Activated naive CD4-positive, alpha-beta T cell treated with anti-CD3 and anti-CD28 coated beads, Interleukin-2, amount 50 U/mL, for 72 hours (primary cell): Measurements from ENCODE around the gene HAUS7. TPM values are rescaled to one million over a fixed set of nuclear protein-coding genes. Genes with fewer than 3 reads are reported as not detected.
A peak's percentile ranks its signal among the peaks of the same experiment; 100 is the strongest.

Source experiments
- ATAC-seq, 2 donors: fragments of 150-1000 bp; cut with Tn5 transposase; 2 replicates each; pipeline ENCODE4 v1.10.0; 2021; ENCODE audit warnings: mild to moderate bottlenecking in 2 of 2, moderate library complexity in 2 of 2
- DNase-seq, 2 donors: peaks; one replicate each; pipeline ENCODE4 v3.0.0; 2021 to 2022; ENCODE audit warnings: low spot score in 2 of 2
- H3K27ac Mint-ChIP-seq, 2 donors: one replicate each; pipeline ENCODE4 v1.8.0; 2022; ENCODE audit warnings: mild to moderate bottlenecking in 2 of 2, mixed read lengths in 2 of 2
- H3K36me3 Mint-ChIP-seq, 2 donors: one replicate each; pipeline ENCODE4 v1.8.0; 2022; ENCODE audit warnings: mixed read lengths in 2 of 2
- H3K9me3 Mint-ChIP-seq, 2 donors: one replicate each; pipeline ENCODE4 v1.8.0; 2022; ENCODE audit warnings: mixed read lengths in 2 of 2
- total RNA-seq, 2 donors: library from RNA; stranded (reverse); gene quantifications; one replicate each; pipeline ENCODE4 v1.2.3, GENCODE V29; 2022

HAUS7 gene
- 10 to 100 TPM; 35.4 to 65.5 TPM for total RNA-seq

DNA sequence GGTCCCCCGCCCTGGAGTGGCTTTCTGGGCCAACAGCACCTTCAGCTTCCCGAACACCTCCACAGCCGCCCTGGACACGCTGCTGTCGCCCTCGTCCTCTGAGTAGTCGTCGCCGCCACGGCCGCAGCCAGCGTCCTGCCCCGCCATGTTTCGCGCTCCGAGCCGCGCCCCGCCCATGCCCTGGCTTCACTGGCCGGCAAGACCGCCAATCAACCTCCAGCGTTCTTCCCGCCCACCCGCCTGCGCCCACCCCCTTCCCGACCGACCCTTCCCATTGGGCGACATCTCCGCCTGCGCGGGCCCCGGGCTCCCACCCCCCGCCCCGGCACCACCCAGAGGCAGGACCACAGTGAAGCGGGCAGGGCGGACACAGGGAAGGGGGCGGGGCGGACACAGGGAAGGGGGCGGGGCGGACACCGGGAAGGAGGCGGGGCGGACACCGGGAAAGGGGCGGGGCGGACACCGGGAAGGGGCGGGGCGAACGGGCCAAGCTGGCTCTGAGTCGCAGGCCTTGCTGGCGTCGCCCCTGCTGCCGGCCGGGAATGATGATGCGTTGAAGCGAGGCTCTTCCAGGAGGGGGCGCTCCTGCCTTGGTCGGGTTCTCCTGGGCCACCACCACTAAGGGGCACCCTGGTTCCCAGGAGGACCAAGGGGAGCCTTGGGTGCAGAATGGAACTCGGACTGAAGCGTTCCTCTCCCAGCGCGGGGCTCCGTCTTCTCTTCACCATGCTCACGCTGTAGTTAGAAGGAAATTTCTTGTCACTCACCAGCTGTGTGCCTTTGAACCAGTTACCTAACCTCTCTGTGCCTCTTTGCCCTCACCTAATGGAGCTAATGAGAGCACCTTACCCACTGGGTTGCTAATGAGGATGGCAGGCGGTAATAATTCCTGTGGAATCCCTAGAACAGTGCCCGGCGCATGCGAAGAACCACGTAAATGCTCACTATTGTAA lies at the start of gene HAUS7:
HAUS7 (minus strand) TSS at position 166 of the 953 bp plus-strand sequence; CDS start at position 147, 19 bp downstream.
- DNase-seq (peak; percentile 84 to 85), ATAC-seq (peak; percentile 85 to 90)
- Mint-ChIP-seq H3K36me3 (no peaks in the 10 kb centered on the region), H3K9me3 (no peaks in the 10 kb centered on the region), H3K27ac (peak within 1 kb of the TSS; percentile 65 to 71)

GRCh38 chrX:153519569-153520286 lies 49.4 kb upstream of the HAUS7 start:
- ATAC-seq (no peak), DNase-seq (no peak)
- no peaks in the 10 kb centered on the region for H3K9me3 Mint-ChIP-seq
- no peak overlapping the region for H3K27ac Mint-ChIP-seq
- no peaks in the 10 kb centered on the region for H3K36me3 Mint-ChIP-seq

DNA sequence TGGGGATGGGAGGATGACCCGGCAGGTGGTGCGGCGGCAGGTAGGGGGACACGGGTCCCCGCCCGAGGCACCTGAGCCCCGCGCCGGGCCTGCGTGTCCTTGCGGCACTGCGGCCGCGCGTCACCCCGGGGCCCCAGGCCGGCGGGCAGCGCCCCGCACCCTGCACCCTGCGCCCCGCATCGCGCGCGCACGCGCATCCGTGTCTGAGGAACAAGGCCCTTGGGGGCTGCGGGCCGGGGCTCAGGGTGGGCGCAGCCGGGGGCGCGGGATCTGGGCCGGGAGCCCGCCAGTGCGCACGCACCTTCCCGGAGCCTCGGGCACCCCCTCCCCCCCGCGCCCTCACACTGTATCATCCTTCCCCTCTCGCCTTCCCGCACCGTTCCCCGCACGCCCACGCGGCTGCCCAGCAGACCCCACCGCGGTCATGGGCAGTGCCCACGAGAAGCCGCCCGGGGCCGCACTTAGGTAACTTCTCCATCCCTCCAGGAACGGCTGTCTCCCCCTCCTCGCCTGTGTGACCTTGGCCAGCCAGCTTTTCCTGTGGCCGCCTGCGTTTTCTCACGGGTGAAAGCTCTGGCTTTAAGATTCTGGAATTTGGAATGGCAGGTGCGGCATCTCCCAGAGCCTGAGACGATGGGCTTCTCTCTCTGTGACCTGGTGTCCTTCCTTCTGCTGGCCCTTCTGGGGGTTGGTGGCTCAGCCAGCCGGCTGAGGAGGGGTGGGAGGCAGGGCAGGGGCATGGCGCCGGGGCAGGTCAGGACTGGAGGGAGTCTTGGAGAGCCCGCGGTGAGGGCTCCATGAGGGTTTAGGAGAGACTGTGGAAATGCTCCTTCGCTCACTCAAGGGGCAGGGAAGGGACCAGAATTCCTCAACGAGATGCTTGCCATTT lies 47.8 kb upstream of the HAUS7 start:
- H3K9me3 Mint-ChIP-seq, result no peaks in the 10 kb centered on the region
- DNase-seq (no peak), ATAC-seq (no peak)
- H3K36me3 Mint-ChIP-seq, result no peaks in the 10 kb centered on the region
- H3K27ac Mint-ChIP-seq, result no peak overlapping the region

DNA sequence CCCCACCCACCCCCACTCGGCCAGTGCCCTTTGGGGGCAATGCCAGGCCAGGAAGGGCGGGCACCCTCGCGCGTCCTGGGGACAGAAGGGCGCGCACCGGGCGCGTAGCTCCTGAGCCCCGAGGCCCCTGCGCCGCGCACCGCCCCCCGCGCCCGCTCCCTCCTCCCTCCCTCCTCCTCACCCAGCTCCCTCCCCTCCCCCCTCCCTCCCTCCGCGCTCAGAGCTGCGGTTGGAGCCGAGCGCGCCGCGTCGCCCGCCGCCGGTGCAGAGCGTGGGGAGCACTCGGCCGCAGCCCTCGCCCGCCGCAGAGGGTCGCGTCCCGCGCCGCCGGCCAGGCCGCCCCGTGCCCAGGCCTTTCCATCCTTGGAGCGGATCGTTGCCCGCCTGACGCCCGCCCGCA lies 47.0 kb upstream of the HAUS7 start, which contains the start of gene ATP2B3:
ATP2B3 (plus strand) TSS at position 220 of the 400 bp plus-strand sequence. CDS start 18,606 bp downstream, outside the sequence.
- ATAC-seq, result no peak
- Mint-ChIP-seq H3K9me3 (no peaks in the 10 kb centered on the region), H3K27ac (no peak within 1 kb of the TSS), H3K36me3 (no peaks in the 10 kb centered on the region)
- DNase-seq, result no peak

DNA sequence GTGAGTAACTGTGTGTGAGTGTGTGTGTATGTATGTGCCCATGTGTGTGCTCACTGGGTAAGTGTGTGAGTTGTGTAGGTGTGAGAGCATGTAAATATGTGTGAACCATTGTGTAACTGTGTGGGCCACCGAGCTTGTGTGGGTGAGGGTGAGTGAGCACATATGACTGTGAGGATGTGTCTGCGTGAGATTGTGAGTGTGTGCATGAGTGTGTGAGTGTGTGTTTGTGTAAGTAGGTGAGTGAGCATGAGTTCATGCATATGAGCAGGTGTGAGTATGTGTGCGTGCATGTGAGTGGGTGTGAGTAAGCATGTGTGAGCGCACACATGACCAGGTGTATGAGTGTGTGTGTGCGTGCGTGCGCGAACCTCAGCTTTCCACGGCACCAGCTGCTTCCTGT lies 45.7 kb upstream of the HAUS7 start:
- ATAC-seq, result no peak
- Mint-ChIP-seq H3K9me3 (no peaks in the 10 kb centered on the region), H3K27ac (no peak overlapping the region), H3K36me3 (no peaks in the 10 kb centered on the region)
- no peak for DNase-seq

DNA sequence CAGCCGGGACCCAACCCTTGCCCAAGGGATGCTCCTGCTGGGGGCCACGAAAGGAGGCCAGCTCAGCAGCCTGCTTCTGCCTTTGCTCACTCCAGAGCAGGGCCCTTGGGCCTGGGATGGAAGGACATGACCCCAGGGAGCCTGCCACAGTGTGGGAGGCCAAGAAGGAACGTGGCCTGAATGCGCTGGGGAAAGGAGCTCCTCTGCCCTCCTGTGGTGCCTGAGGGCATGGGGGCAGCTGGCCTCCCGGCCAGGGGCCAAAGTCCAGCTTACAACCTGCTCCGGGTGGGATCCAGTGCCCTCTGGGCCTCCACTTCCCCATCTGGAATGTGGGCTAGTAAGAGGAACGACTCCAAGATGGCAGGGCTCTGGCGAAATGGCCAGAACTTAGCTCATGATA lies 45.1 kb upstream of the HAUS7 start:
- H3K9me3 Mint-ChIP-seq, result no peaks in the 10 kb centered on the region

GRCh38 chrX:153514259-153514658 lies 43.9 kb upstream of the HAUS7 start:
- no peak for ATAC-seq
- Mint-ChIP-seq H3K27ac (no peak overlapping the region), H3K36me3 (no peaks in the 10 kb centered on the region), H3K9me3 (no peaks in the 10 kb centered on the region)
- DNase-seq, result no peak

More for the DNA sequence above, 45.1 kb upstream of the HAUS7 start:
- no peak for ATAC-seq
- DNase-seq, result no peak
- Mint-ChIP-seq H3K27ac (no peak overlapping the region), H3K36me3 (no peaks in the 10 kb centered on the region)

DNA sequence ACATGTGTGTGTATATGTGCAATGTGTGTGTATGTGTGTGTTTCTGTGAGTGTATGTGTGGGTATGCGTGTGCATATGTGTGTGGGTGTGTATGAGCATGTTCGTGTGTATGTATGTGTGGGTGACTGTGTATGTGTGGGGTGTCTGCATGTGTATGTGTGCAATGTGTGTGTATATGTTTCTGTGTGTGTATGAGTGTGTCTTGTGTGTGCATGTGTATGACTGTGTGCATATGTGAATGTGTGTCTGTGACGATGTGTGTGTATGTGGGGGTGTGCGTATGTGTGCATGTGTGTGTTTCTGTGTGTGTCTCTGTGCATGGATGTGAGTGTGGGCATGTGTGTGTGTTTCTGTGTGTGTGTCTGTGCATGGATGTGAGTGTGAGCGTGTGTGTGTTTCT lies 42.9 kb upstream of the HAUS7 start:
- Mint-ChIP-seq H3K27ac (no peak overlapping the region), H3K9me3 (no peaks in the 10 kb centered on the region), H3K36me3 (no peaks in the 10 kb centered on the region)
- no peak for ATAC-seq
- no peak for DNase-seq

GRCh38 chrX:153512501-153512893 lies 42.1 kb upstream of the HAUS7 start:
- H3K36me3 Mint-ChIP-seq, result no peaks in the 10 kb centered on the region
- ATAC-seq, result no peak
- no peak for DNase-seq
- no peak overlapping the region for H3K27ac Mint-ChIP-seq
- H3K9me3 Mint-ChIP-seq, result no peaks in the 10 kb centered on the region

DNA sequence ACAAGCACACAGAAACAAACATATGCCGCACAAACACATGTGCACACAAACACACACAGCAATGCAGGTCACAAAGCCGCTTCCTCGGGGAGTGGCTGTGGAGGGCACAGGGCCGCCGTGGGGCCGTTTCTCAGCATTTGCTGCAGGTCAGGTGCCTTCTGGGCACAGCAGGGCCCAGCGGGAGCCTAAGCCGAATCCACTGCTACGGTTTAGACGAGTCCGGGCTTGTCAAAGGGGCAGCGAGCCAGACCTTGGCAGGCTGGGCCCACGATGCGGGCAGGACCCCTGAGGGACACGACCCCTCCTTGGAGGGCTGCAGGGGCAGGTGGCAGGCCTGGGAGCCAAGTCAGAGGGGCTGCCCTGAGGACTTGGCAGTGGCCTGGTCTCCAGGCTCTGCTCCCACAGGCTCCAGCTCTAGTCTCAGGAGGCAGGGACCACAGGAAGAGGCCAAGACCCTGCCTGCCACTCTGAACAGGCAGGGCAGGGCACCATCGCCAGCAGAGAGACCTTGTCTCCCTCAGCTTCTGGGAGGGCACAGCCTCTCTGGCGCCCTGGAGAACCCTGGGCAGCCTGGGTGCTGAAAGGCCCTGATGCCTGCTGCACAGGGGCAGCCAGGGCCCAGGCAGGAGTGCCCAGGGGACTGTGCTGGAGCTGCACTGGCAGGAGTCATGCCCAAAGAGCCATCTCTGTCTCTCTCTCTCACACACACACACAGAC lies 41.6 kb upstream of the HAUS7 start:
- ATAC-seq (no peak), DNase-seq (no peak)
- H3K27ac Mint-ChIP-seq, result no peak overlapping the region
- no peaks in the 10 kb centered on the region for H3K36me3 Mint-ChIP-seq
- H3K9me3 Mint-ChIP-seq, result no peaks in the 10 kb centered on the region

- DNase-seq (no peak), ATAC-seq (no peak)
- no peak overlapping the region for H3K27ac Mint-ChIP-seq
- H3K9me3 Mint-ChIP-seq, result no peaks in the 10 kb centered on the region
- H3K36me3 Mint-ChIP-seq, result no peaks in the 10 kb centered on the region
Observed at GRCh38 chrX:153510383-153510782, 40.0 kb upstream of the HAUS7 start.

DNA sequence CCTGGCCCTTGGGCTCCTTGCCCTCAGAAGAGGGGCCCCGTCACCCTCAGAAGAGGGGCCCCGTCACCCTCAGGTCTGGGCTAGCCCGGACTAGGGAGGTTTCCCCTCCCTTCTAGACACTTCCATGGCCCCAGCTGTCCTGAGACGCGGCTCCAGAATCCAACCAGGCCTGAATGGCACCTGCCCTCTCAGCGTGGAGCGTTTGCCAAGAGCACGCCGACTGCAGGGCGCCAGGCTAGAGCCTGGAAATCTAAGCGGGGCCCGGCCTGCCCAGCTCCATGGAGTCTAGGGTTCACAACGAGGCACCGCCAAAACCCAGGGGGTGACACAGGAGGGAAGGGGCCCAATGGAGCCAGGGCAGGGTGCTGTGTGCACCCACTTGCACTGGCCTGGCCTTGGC lies 39.2 kb upstream of the HAUS7 start:
- no peaks in the 10 kb centered on the region for H3K9me3 Mint-ChIP-seq
- H3K27ac Mint-ChIP-seq, result no peak overlapping the region
- no peaks in the 10 kb centered on the region for H3K36me3 Mint-ChIP-seq
- DNase-seq (no peak), ATAC-seq (no peak)

GRCh38 chrX:153507484-153508178 lies 37.3 kb upstream of the HAUS7 start:
- H3K36me3 Mint-ChIP-seq, result no peaks in the 10 kb centered on the region
- DNase-seq (peak; percentile 76 to 85), ATAC-seq (peak; percentile 99 to 100)
- H3K9me3 Mint-ChIP-seq, result no peaks in the 10 kb centered on the region
- peak overlapping the region in 1 of 2 donors; percentile 77 for H3K27ac Mint-ChIP-seq

DNA sequence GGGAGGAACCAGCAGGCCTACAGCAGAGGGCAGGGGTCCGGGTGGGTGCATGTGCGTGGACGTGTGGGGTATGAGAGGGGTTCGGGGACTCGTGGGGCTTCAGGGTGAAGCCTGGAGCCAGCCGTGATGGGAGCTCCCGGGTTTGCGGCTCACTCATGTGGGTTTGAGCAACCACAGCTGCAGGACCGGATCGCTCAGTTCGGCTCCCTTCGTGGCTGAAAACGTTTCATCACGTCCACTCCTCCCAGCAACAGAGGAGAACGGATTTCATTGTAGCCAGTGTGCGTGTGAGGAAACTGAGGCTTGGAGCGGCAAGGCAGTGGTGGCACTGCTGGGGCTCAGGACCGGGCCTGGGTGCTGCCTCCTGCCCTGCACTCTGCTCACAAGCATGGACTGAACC lies 35.0 kb upstream of the HAUS7 start:
- ATAC-seq (no peak), DNase-seq (no peak)
- H3K9me3 Mint-ChIP-seq, result no peaks in the 10 kb centered on the region
- H3K27ac Mint-ChIP-seq, result no peak overlapping the region
- no peaks in the 10 kb centered on the region for H3K36me3 Mint-ChIP-seq

GRCh38 chrX:153504445-153505016 lies 34.2 kb upstream of the HAUS7 start:
- no peak for ATAC-seq
- no peak for DNase-seq
- H3K9me3 Mint-ChIP-seq, result no peaks in the 10 kb centered on the region
- H3K27ac Mint-ChIP-seq, result no peak overlapping the region
- H3K36me3 Mint-ChIP-seq, result no peaks in the 10 kb centered on the region
